Activated CD8-positive, alpha-beta T cell treated with anti-CD3 and anti-CD28 coated beads, Interleukin-2, amount 10 ng/mL, durations not matched to agents 7 days and 5 days (primary cell): ENCODE measurements around the gene ARHGAP18. TPM values are rescaled to one million over a fixed set of nuclear protein-coding genes. Genes with fewer than 3 reads are reported as not detected.

Experiments
- ATAC-seq: fragments of 150-1000 bp; cut with Tn5 transposase; one replicate; pipeline ENCODE4 v1.10.0; 2021; ENCODE audit warnings: moderate library complexity
- CTCF ChIA-PET: fragments of 350-600 bp; sonication (Branson Sonifier 250); formaldehyde crosslinking; loops from one replicate; lab custom pipeline; 2021; ENCODE audit warnings: antibody characterized with exemption; lab: Charles Lee
- POLR2A ChIA-PET: fragments of 350-600 bp; sonication (Branson Sonifier 250); formaldehyde crosslinking; loops from one replicate; lab custom pipeline; 2021; ENCODE audit warnings: antibody characterized with exemption; lab: Charles Lee
- DNase-seq: peaks from one replicate; pipeline ENCODE4 v3.0.0-alpha.2; 2020
- H3K27ac Mint-ChIP-seq: one replicate; pipeline ENCODE4 v1.8.0; 2021; ENCODE audit warnings: mild to moderate bottlenecking, mixed read lengths
- H3K27me3 Mint-ChIP-seq: one replicate; pipeline ENCODE4 v1.8.0; 2021; ENCODE audit warnings: low read depth, mixed read lengths
- H3K36me3 Mint-ChIP-seq: one replicate; pipeline ENCODE4 v1.8.0; 2021; ENCODE audit warnings: low read depth, mixed read lengths
- H3K4me1 Mint-ChIP-seq: one replicate; pipeline ENCODE4 v1.8.0; 2021; ENCODE audit warnings: low read depth, mixed read lengths
- H3K4me3 Mint-ChIP-seq: one replicate; pipeline ENCODE4 v1.8.0; 2021; ENCODE audit warnings: mild to moderate bottlenecking, mixed read lengths
- H3K9me3 Mint-ChIP-seq: one replicate; pipeline ENCODE4 v1.8.0; 2022; ENCODE audit warnings: mixed read lengths; ENCODE audit not compliant: insufficient read depth
- total RNA-seq, 2 experiments: library from RNA; stranded (reverse); gene quantifications; one replicate each; pipeline ENCODE4 v1.2.3, GENCODE V29; 2021

Gene ARHGAP18
- total RNA-seq, 2 experiments from 2014 or later = 11.9 to 12.1 TPM

DNA sequence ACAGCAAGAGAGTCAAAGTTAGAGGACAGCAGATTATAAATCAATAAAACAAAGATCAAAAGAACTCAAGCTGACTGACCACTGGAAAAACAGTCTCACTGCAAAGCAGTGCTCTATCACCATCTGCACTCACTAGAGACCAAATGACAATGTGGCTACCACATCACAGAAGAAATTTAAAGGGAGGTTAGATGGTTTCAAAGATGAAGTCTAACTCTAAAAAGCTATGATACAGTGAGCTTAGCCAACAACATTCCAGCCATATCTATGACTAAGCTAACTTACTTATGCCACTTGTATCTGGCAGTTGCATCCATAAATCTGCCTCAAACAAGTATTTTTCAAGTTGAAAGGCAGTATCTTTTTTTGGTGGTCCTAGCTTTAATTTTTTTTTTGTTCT is 68.6 kb downstream of the ARHGAP18 start:
- ChIA-PET CTCF (interaction anchor here (0.6 to 0.9 kb wide), 3 partner anchors 30 to 86 kb away, joined by 3 read pairs; no protein-coding TSS in a partner anchor), POLR2A (no interaction called here)
- peaks cover 21% of the 10 kb centered on the region for H3K36me3 Mint-ChIP-seq
- no peaks in the 10 kb centered on the region for H3K27me3 Mint-ChIP-seq
- H3K27ac Mint-ChIP-seq = no peak overlapping the region
- DNase-seq = no peak
- no peak overlapping the region for H3K4me3 Mint-ChIP-seq
- H3K4me1 Mint-ChIP-seq = no peaks in the 10 kb centered on the region
- ATAC-seq = no peak
- no peaks in the 10 kb centered on the region for H3K9me3 Mint-ChIP-seq

DNA sequence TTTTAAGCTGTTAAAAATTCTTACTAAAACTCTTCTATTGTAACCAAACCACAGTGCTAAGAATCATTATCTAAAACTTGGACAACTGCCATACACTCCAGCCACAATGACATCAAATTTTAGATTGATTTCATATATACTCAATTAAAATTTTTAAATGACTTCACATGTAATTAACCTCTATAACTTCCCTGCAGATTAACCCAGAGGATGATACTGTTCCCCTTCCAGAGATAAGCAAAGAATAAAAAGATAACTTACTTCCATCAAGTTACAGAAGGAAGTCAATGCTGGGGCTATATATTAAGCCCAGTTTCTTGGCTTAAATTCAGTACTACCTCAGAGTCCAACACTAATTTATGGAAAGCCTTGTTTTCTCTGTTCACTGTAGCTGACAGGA is 71.3 kb downstream of the ARHGAP18 start:
- DNase-seq (no peak), ATAC-seq (no peak)
- H3K27me3 Mint-ChIP-seq = no peaks in the 10 kb centered on the region
- CTCF ChIA-PET = interaction anchor here (0.9 to 1.1 kb wide), 2 partner anchors 12 to 92 kb away, joined by 3 read pairs; no protein-coding TSS in a partner anchor
- H3K4me3 Mint-ChIP-seq = no peak overlapping the region
- H3K4me1 Mint-ChIP-seq = no peaks in the 10 kb centered on the region
- H3K27ac Mint-ChIP-seq = no peak overlapping the region
- H3K9me3 Mint-ChIP-seq = no peaks in the 10 kb centered on the region
- POLR2A ChIA-PET = no interaction called here
- H3K36me3 Mint-ChIP-seq = peaks cover 27% of the 10 kb centered on the region

DNA sequence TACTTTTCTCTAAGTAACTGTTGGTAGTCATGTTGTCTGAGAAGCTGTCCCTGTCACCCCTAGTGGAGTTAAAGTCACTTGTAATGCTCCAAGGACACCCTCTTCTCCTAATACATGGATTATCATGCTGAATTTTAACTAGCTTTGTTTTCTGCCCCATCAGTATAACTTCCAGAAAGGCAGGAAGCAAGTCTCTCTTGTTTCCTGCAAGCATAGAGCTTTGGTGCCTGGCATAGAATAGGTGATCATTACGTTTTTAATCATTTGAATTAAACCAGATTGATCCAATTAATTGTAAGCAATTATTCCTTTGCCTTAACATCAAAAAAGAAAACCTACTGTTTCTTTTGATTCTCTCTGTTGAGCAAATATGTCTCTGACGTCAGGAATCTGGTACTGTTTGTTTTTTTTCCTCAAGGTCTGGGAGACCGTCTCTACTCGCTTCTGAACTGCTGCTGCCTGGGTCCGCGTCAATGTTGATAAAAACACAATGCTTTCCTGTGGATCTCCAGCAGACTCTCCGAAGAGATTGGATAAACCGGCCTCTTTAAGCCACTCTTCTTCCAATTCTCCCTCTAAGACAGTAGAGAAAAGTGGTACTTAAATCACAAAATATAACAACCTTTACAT is 71.8 kb downstream of the ARHGAP18 start:
- DNase-seq = no peak
- Mint-ChIP-seq H3K4me3 (no peak overlapping the region), H3K9me3 (no peaks in the 10 kb centered on the region), H3K27me3 (no peaks in the 10 kb centered on the region), H3K4me1 (no peaks in the 10 kb centered on the region), H3K27ac (no peak overlapping the region), H3K36me3 (peaks cover 27% of the 10 kb centered on the region)
- CTCF ChIA-PET = interaction anchor here (0.9 to 1.1 kb wide), 2 partner anchors 11 to 92 kb away, joined by 3 read pairs; no protein-coding TSS in a partner anchor
- no peak for ATAC-seq
- POLR2A ChIA-PET = no interaction called here

DNA sequence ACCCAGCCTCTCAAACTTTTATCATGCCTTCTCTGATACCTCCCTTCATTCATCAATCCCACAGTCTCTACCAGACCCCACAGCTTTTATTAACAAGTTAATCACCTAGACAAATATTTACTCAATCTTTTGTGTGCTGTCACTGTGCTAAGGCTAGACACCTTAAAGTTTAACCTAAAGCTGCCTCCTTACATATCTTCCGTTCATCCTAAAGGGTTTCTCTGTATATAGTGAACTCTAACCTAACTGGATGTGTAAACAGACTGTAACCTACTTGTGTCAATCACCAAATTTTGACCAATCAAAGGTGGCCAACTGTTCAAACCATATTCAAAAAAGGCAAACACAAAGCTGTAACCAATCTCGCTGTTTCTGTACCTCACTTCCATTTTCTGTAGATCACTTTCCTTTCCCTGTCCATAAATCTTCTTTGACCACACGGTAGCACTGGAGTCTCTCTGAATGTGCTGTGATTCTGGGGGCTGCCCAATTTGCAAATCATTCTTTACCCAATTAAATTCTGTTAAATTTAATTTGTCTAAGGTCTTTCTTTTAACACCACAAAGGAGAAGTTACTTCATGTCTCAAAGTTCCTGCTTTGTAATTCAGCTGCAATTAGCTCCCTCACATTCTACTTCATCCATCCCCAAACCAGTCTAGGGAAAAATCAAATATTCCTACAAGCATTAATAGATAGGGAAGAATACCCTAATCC is 72.5 kb downstream of the ARHGAP18 start:
- DNase-seq = no peak
- H3K4me1 Mint-ChIP-seq = no peaks in the 10 kb centered on the region
- no peak overlapping the region for H3K27ac Mint-ChIP-seq
- ChIA-PET CTCF (interaction anchor here (0.6 to 1.9 kb wide), 4 partner anchors 11 to 105 kb away, joined by 3 to 5 read pairs (median 3); no protein-coding TSS in a partner anchor), POLR2A (no interaction called here)
- H3K36me3 Mint-ChIP-seq = peaks cover 27% of the 10 kb centered on the region
- H3K9me3 Mint-ChIP-seq = no peaks in the 10 kb centered on the region
- no peaks in the 10 kb centered on the region for H3K27me3 Mint-ChIP-seq
- no peak overlapping the region for H3K4me3 Mint-ChIP-seq
- ATAC-seq = no peak

DNA sequence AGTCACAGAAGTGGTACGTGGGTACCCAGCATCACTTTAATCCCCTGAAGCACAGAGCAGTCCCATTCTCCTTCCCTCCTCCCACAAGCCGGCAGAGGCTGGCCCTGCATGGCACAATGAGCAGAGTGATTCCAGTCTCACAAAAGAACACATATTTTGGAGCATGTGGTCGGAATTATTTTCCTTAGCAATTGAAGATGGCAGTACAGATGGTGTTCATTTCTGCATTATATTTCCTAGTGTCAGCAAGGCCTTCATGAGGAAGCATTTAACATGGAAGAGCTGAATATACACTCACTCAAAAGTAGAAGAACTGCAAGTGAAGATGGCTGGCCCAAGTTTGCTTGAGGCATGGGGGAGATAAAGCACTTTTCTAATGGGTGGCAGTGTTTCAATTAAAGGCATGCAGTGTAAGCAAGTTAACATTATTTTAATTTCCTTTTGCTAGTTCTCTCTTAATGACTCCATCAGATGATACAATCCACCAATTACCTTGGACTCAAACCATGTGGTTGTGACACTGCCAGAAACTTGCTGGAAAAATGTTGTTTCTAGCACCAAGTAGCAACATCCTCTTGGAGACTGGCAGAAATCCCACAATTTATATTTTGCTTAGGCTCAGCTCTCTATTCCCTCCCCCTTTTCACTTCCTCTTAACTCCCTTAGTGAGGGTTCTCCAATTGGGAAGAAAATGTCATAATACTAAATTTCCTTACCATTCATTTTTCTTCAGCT is 74.4 kb downstream of the ARHGAP18 start:
- Mint-ChIP-seq H3K27me3 (no peaks in the 10 kb centered on the region), H3K4me3 (no peak overlapping the region), H3K9me3 (no peaks in the 10 kb centered on the region), H3K27ac (no peak overlapping the region), H3K4me1 (no peaks in the 10 kb centered on the region), H3K36me3 (peaks cover 21% of the 10 kb centered on the region)
- ATAC-seq (no peak), DNase-seq (no peak)
- CTCF ChIA-PET = interaction anchor here (1.9 kb wide), 1 partner anchor 37 kb away, joined by 5 read pairs; no protein-coding TSS in a partner anchor
- POLR2A ChIA-PET = no interaction called here

DNA sequence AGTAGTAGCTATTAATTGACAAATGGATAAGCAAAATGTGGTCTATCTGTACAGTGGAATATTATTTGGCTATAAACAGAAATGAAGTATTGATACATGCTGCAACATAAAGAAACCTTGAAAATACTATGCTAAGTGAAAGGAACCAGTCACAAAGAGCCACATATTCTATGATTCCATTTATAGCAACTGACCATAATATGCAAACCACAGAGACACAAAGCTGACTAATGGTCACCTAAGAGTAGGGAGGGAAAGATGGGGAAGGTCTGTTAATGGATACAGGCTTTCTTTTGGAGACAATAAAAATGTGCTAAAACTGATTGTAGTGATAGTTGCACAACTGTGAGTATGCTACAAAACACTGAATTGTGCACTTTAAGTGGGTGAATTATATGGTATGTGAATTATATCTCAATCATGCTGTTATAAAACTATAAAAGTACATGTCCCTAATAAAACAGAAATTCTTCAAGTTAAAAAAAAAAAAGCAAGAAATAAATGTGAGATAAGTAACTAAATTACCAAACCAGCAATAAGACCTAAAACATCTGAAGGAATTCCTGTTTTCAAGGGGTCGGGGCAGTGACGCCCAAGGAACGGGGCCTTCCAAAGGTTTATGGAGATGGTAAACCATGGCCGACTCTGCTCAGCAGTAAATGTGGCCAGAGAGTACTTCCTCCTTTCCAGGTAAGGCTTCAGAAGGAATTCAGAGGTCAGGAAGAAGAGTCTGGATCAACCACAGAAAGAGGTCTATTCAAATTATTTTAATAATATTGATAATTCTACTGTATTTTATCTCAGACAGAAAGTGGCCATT is 75.4 kb downstream of the ARHGAP18 start:
- no peaks in the 10 kb centered on the region for H3K27me3 Mint-ChIP-seq
- H3K4me3 Mint-ChIP-seq = no peak overlapping the region
- H3K36me3 Mint-ChIP-seq = peaks cover 21% of the 10 kb centered on the region
- H3K27ac Mint-ChIP-seq = no peak overlapping the region
- no peaks in the 10 kb centered on the region for H3K9me3 Mint-ChIP-seq
- ChIA-PET CTCF (no interaction called here), POLR2A (no interaction called here)
- no peaks in the 10 kb centered on the region for H3K4me1 Mint-ChIP-seq
- DNase-seq (no peak), ATAC-seq (no peak)

DNA sequence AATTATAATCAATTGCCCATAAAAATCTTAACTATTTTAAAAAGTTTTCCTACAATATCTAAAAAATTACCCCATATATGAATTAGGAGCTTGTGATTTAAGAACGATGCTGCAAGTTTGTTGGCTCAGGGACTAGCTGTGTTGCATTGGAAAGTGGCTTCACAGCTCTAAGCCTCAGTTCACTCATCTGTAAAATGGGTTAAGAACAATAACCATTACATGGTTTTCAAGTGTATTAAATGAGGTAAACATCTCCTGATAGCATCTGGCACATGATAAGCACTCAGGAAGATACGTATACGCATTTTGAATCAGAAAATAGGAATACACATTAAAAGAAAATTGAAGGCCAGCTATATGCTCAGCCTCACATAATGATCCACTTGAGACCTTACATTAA is 76.4 kb downstream of the ARHGAP18 start:
- Mint-ChIP-seq H3K4me3 (no peak overlapping the region), H3K27me3 (no peaks in the 10 kb centered on the region), H3K36me3 (peaks cover 22% of the 10 kb centered on the region), H3K27ac (no peak overlapping the region), H3K4me1 (no peaks in the 10 kb centered on the region), H3K9me3 (no peaks in the 10 kb centered on the region)
- DNase-seq (no peak), ATAC-seq (no peak)
- POLR2A ChIA-PET = no interaction called here
- CTCF ChIA-PET = interaction anchor here (0.8 to 1.6 kb wide), 4 partner anchors 20 to 136 kb away, joined by 3 to 5 read pairs (median 4); no protein-coding TSS in a partner anchor

DNA sequence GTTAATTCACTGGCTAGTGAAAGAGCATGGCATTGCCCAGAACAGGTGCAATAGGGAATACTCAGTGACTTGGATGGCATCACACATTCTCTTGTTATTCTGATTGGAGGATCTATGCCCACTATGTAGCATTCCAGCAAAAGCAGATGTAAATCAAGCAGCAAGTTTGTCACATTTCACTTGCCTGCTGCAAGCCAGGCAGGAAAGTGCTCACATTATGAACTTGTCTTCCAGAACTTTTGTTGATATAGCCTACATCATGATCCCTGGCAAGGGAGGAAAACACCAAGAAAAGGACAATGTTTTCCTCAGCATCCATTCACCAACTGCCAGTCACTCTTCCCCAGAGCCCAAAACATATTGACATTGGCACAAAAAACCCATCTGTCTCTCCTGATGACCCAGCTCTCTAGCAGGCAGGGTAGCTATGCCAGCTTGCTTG is 77.8 kb downstream of the ARHGAP18 start:
- ATAC-seq (no peak), DNase-seq (no peak)
- Mint-ChIP-seq H3K27ac (no peak overlapping the region), H3K9me3 (no peaks in the 10 kb centered on the region), H3K36me3 (peaks cover 21% of the 10 kb centered on the region), H3K4me3 (no peak overlapping the region), H3K27me3 (no peaks in the 10 kb centered on the region), H3K4me1 (no peaks in the 10 kb centered on the region)
- ChIA-PET POLR2A (no interaction called here), CTCF (interaction anchor here (1.4 to 1.8 kb wide), 2 partner anchors 98 to 134 kb away, joined by 3 to 4 read pairs; no protein-coding TSS in a partner anchor)

DNA sequence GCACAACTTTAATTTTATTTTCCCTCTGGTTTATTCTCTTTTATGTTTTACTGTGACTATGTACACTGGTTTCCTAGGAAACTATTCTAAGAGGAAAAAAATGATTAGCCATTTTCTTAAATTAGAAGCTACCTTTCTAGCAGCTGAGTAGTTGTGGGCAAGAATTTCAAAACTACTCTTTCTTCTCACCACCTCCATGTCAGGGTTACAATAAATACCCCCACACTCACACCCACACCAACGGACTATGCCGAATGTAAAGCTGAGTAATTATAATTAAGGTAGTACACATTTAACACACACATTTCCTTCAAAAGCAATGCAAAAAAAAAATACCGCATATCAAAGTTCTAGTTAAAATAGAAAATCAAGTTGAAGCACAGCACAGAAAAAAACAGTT is 78.9 kb downstream of the ARHGAP18 start:
- ChIA-PET POLR2A (no interaction called here), CTCF (interaction anchor here (1.4 to 1.8 kb wide), 2 partner anchors 9 to 99 kb away, joined by 4 to 6 read pairs; no protein-coding TSS in a partner anchor)
- DNase-seq = no peak
- H3K9me3 Mint-ChIP-seq = no peaks in the 10 kb centered on the region
- H3K27ac Mint-ChIP-seq = no peak overlapping the region
- no peak overlapping the region for H3K4me3 Mint-ChIP-seq
- ATAC-seq = no peak
- H3K36me3 Mint-ChIP-seq = peaks cover 12% of the 10 kb centered on the region
- H3K4me1 Mint-ChIP-seq = no peaks in the 10 kb centered on the region
- H3K27me3 Mint-ChIP-seq = no peaks in the 10 kb centered on the region

DNA sequence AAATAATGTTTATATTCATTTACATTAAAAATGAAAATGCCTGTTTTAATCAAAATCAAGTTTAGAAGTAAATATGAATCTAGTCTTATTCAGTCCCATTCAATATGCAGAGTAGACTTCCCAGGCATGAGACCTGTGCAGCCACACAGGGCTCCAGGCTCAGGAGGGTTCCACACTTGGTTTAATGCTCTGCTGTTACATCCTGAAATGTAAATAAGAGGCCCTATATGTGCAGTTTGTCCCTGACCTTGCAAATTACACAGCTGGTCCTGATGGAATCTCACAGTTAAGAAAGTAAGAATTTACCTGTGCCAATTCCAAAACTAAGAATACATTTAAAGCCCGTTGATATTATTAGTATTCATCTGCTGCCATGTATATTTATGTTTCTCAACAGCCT is 79.4 kb downstream of the ARHGAP18 start:
- Mint-ChIP-seq H3K27me3 (no peaks in the 10 kb centered on the region), H3K27ac (no peak overlapping the region), H3K9me3 (no peaks in the 10 kb centered on the region), H3K36me3 (peaks cover 12% of the 10 kb centered on the region), H3K4me3 (no peak overlapping the region), H3K4me1 (no peaks in the 10 kb centered on the region)
- ChIA-PET CTCF (interaction anchor here (1.0 to 1.8 kb wide), 3 partner anchors 9 to 100 kb away, joined by 3 to 6 read pairs (median 4); no protein-coding TSS in a partner anchor), POLR2A (no interaction called here)
- no peak for ATAC-seq
- DNase-seq = no peak
